HT1080 (cell line): Measurements from ENCODE around the gene GOLGA8N. TPM values are rescaled to one million over a fixed set of nuclear protein-coding genes. Genes with fewer than 3 reads are reported as not detected.
A peak's percentile ranks its signal among the peaks of the same experiment; 100 is the strongest.
"Not testable (repeated sequence)": the region's sequence is repeated elsewhere in the genome, so short reads cannot be mapped to it uniquely, and the experiment has no call there.

Source experiments
- DNase-seq: peaks from one replicate; pipeline ENCODE4 v3.0.0-alpha.2; 2015; ENCODE audit warnings: low read depth
- polyA plus RNA-seq, 2 experiments: library from polyadenylated mRNA; depleted of rRNA; stranded (reverse); fragments of >200 nt; gene quantifications; 2 replicates each; pipeline ENCODE4 v1.2.3, GENCODE V29; 2015
- total RNA-seq: library from RNA; depleted of rRNA; stranded (reverse); fragments of >200 nt; shearing (Covaris generic); gene quantifications from 2 replicates; pipeline ENCODE4 v1.2.3, GENCODE V29; 2014; rRNA removed

Gene GOLGA8N
- total RNA-seq = 0.33 and 0.80 TPM in 2 replicates
- polyA plus RNA-seq (2015; cell fraction: cytosol; rRNA removed) = 0.60 and 0.69 TPM in 2 replicates
- 5.2 and 7.2 TPM in 2 replicates for polyA plus RNA-seq (2015; cell fraction: nucleus; rRNA removed)

GRCh38 chr15:32593151-32593550 is at the start of gene GOLGA8N:
TSS of gene GOLGA8N (plus strand) at chr15:32593456.
- DNase-seq = not testable (repeated sequence)

- DNase-seq = not testable (repeated sequence)
These were observed 49.8 kb upstream of the GOLGA8N start for GRCh38 chr15:32543456-32543855.

- DNase-seq = not testable (repeated sequence)
These were observed 48.1 kb upstream of the GOLGA8N start for GRCh38 chr15:32545129-32545528.

GRCh38 chr15:32554587-32554986 is 38.7 kb upstream of the GOLGA8N start:
- DNase-seq = not testable (repeated sequence)

GRCh38 chr15:32562198-32562597 is 31.1 kb upstream of the GOLGA8N start:
- not testable (repeated sequence) for DNase-seq

- DNase-seq = not testable (repeated sequence)
These were observed 24.3 kb upstream of the GOLGA8N start for GRCh38 chr15:32568988-32569387.

GRCh38 chr15:32578482-32578881 is 14.8 kb upstream of the GOLGA8N start:
- not testable (repeated sequence) for DNase-seq

- not testable (repeated sequence) for DNase-seq
These were observed 7.4 kb upstream of the GOLGA8N start for GRCh38 chr15:32585844-32586243.

- DNase-seq = not testable (repeated sequence)
These were observed 16.3 kb downstream of the GOLGA8N start for GRCh38 chr15:32609518-32609917.

GRCh38 chr15:32610719-32611118 is 17.5 kb downstream of the GOLGA8N start:
- DNase-seq = peak; percentile 41

- not testable (repeated sequence) for DNase-seq
These were observed 21.4 kb downstream of the GOLGA8N start for GRCh38 chr15:32614712-32615050.

- DNase-seq = peak; percentile 83
These were observed 22.0 kb downstream of the GOLGA8N start, which contains the start of gene ARHGAP11A for GRCh38 chr15:32615051-32615870. TSS of gene ARHGAP11A (plus strand) at chr15:32615504. CDS start at chr15:32616212, 708 bp downstream.

- not testable (repeated sequence) for DNase-seq
These were observed 22.7 kb downstream of the GOLGA8N start for GRCh38 chr15:32615871-32616426.

- no peak for DNase-seq
These were observed 43.2 kb downstream of the GOLGA8N start for GRCh38 chr15:32636410-32636809.

GRCh38 chr15:32636908-32637567 is 43.8 kb downstream of the GOLGA8N start:
- no peak for DNase-seq

GRCh38 chr15:32637704-32638103 is 44.4 kb downstream of the GOLGA8N start:
- DNase-seq = no peak

GRCh38 chr15:32641517-32642059 is 48.3 kb downstream of the GOLGA8N start, which contains the start of gene SCG5:
TSS of gene SCG5 (plus strand) at chr15:32641710. CDS start at chr15:32643593, 1,883 bp downstream.
- no peak for DNase-seq

- no peak for DNase-seq
These were observed 49.6 kb downstream of the GOLGA8N start for GRCh38 chr15:32642667-32643435.

- peak; percentile 25 for DNase-seq
These were observed 50.7 kb downstream of the GOLGA8N start for GRCh38 chr15:32643907-32644445.

- DNase-seq = no peak
These were observed 53.0 kb downstream of the GOLGA8N start for GRCh38 chr15:32646291-32646690.
